Rectal smooth muscle tissue (tissue), 1 donor: ENCODE data around the gene EXOC4.
"Not testable (repeated sequence)": the region's sequence is repeated elsewhere in the genome, so short reads cannot be mapped to it uniquely, and the experiment has no call there.

ENCODE experiments used
- H3K27ac ChIP-seq: one replicate; pipeline ENCODE4 v1.7.0; 2013; ENCODE audit warnings: low read depth, low read length, inconsistent platforms
- H3K27me3 ChIP-seq: one replicate; pipeline ENCODE4 v1.7.0; 2013; ENCODE audit warnings: low read length; ENCODE audit not compliant: control insufficient read depth, insufficient read depth
- H3K36me3 ChIP-seq: one replicate; pipeline ENCODE4 v1.7.0; 2013; ENCODE audit warnings: low read length; ENCODE audit not compliant: control insufficient read depth, insufficient read depth
- H3K4me1 ChIP-seq: one replicate; pipeline ENCODE4 v1.7.0; 2013; ENCODE audit warnings: low read length; ENCODE audit not compliant: control insufficient read depth, insufficient read depth
- H3K4me3 ChIP-seq: one replicate; pipeline ENCODE4 v1.7.0; 2013; ENCODE audit warnings: low read length
- H3K9ac ChIP-seq: one replicate; pipeline ENCODE4 v1.7.0; 2013; ENCODE audit warnings: low read length

EXOC4 gene

DNA sequence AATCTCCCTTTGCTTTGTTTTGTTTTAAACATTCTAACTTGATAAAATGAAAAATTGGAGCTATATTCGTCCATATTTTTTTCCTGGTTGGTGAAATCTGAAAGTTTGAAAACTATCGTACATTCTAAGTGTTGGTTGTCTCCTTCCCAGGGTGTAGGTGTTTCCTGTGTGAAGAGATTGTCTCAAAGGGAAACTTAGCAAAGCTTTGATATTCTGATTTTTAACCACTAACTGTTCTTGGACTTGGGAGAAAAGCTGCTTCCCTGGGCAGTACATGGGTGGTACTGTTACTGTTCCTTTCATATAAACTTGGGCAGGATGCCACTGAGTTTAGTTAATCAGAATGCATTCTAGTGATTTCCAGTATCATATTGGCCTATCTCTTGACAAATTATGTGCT is 620.8 kb downstream of the EXOC4 start:
- Histone ChIP-seq H3K27ac (no peak overlapping the region), H3K9ac (no peak overlapping the region), H3K27me3 (no peaks in the 10 kb centered on the region), H3K4me3 (no peak overlapping the region), H3K36me3 (no peaks in the 10 kb centered on the region), H3K4me1 (no peaks in the 10 kb centered on the region)

DNA sequence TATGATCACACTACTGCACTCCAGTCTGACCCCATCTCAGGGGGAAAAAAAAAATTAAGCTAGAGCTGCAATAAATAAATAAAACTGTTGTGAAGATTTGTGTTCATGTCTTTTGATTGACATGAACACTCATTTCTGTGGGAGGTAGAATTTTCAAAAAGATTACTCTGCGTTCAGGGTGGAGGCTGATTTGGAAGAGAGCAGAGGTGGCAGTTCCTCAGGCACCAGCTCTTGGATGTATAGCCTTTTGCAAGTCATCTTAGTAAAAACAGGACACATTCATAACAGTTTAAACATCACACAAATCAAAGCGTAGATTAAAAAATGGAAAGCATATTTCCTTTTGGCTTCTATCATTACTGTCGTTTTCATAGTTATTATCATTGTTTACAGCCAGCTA is 630.7 kb downstream of the EXOC4 start:
- Histone ChIP-seq H3K9ac (no peak overlapping the region), H3K27ac (no peak overlapping the region), H3K27me3 (no peaks in the 10 kb centered on the region), H3K36me3 (no peaks in the 10 kb centered on the region), H3K4me1 (no peaks in the 10 kb centered on the region), H3K4me3 (no peak overlapping the region)

DNA sequence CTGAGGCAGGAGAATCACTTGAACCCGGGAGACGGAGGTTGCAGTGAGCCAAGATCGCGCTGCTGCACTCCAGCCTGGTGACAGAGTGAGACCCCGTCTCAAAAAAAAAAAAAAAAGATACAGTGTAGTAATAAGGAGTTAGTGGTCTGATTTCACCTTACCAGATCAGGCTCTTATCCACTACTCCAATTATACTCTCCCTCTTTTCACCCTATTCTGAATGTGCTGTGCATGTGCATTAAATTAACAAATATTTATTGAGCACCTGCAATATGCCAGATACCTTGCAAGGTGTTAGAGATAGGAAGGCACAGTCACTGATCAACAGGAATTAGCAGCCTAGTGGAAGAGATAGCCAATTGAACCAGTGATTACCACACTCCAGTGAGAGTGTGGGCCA is 632.3 kb downstream of the EXOC4 start:
- Histone ChIP-seq H3K27me3 (no peaks in the 10 kb centered on the region), H3K4me3 (no peak overlapping the region), H3K4me1 (no peaks in the 10 kb centered on the region), H3K9ac (no peak overlapping the region), H3K36me3 (no peaks in the 10 kb centered on the region), H3K27ac (no peak overlapping the region)

DNA sequence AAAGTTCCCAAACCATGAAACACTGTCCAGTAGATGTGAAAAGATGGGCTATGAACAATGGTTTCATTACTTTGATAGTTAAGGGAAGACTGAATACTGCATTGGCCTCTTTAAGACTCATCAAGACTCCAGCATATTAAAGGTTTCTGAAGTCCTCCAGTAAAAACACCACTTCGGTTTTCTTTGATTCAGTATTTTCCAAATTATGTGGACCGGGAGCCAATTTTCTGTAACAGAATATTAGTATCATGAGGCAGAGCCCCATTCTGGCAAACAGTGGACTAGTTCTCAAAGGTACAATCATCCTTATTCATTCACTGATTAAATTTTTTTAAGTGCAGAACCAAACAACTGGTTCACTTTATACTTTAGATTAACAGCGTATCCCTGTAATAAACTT is 633.2 kb downstream of the EXOC4 start:
- Histone ChIP-seq H3K9ac (no peak overlapping the region), H3K4me1 (no peaks in the 10 kb centered on the region), H3K4me3 (no peak overlapping the region), H3K27me3 (no peaks in the 10 kb centered on the region), H3K27ac (no peak overlapping the region), H3K36me3 (no peaks in the 10 kb centered on the region)

DNA sequence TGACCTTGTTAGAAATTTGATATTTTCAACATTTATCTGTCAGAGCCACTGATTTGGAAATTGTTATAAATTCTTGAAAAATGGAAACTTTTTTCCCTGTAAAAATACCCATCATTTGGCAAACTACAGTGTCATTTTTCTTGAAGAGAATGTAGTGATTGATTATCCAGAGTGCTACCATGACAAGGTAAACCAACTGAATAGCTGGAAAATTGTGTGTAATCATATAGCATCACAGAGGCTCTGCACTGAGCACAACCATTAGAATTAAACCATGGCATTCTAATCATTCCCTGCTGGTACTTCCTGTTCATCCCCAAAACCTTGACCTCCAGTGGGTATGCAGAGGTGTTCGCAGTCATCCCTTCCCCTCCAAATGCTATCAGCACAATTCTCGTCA is 633.9 kb downstream of the EXOC4 start:
- Histone ChIP-seq H3K4me1 (no peaks in the 10 kb centered on the region), H3K4me3 (no peak overlapping the region), H3K27me3 (no peaks in the 10 kb centered on the region), H3K36me3 (no peaks in the 10 kb centered on the region), H3K9ac (no peak overlapping the region), H3K27ac (no peak overlapping the region)

DNA sequence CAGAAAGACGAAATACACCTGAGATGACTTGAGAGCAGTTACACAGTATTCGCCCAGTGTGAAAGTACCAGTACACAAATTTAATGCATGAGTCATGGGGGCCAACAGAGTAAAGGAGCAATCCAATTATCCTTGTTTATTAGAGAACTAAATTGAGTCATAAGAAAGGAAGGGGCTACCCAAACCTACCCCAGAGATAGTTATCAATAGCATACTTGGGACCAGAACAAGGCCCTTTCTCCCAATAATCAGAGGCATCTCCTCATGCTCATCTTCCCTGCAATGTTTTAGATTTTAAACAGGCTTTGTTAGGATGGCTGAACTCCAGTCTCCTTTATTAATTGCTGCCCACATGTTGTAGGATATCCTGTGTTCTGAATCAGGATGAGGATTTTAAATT is 634.6 kb downstream of the EXOC4 start:
- Histone ChIP-seq H3K27me3 (no peaks in the 10 kb centered on the region), H3K4me1 (no peaks in the 10 kb centered on the region), H3K36me3 (no peaks in the 10 kb centered on the region), H3K27ac (no peak overlapping the region), H3K4me3 (no peak overlapping the region), H3K9ac (no peak overlapping the region)

DNA sequence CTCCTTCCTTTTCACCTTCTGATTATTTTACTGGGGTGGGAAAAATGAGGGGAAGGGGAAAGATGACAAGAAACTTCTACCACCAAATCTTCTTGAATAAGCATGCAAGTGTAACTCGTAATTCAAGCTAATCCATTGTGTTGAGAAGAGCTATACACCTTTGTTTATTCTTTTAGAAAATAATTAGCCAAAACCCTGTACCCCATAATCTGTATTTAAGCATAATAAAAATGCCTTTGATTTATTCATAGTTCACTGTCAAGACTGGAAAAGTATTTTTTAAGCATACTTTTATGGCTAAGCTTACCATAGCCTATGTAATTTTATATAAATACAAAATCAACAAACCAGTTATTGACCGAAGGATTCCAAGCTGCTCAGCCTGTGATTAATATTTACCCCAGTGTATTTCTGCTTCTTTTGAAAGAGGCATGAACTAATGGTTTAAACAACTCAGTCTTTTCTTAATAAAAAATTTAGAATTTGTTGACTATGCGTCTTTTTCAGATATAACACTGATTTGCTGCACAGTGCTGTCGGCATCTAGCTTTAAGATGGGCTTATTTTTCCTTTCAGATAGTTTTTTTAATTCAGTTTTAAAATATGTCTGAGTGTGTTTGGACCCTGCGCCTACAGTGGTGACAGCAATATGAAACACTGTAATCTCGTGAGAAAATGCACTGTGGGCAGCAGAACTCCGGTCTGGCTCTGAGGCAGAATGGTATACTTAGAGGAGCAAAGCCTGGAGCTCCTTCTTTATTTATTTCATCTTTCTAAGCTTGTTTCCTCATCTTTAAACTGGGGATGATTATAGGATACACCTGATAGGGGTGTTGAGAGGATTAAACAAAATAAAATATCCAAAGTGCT is 635.4 kb downstream of the EXOC4 start:
- Histone ChIP-seq H3K4me3 (no peak overlapping the region), H3K27ac (no peak overlapping the region), H3K36me3 (no peaks in the 10 kb centered on the region), H3K4me1 (no peaks in the 10 kb centered on the region), H3K27me3 (no peaks in the 10 kb centered on the region), H3K9ac (no peak overlapping the region)

DNA sequence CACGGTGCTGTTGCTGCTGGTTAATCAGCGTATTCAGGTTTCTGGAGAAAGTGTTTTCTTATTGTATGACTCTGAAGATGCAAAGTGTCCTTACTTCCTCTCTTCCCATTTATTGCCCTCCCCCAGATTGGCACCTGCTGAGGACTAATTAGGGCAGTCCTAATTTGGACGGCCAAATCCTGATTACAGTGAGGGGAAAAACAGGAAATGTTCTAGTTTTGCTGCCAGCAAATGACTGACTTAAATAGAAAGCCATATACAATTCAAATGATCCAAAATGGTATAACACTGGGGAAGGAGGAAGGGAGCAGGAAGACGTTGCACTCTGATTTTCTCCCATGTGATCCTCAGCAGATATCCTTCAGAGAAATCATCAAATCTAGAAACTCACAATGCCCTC is 651.9 kb downstream of the EXOC4 start:
- Histone ChIP-seq H3K4me3 (no peak overlapping the region), H3K27ac (no peak overlapping the region), H3K27me3 (no peaks in the 10 kb centered on the region), H3K4me1 (no peaks in the 10 kb centered on the region), H3K36me3 (peaks cover 2% of the 10 kb centered on the region), H3K9ac (no peak overlapping the region)

DNA sequence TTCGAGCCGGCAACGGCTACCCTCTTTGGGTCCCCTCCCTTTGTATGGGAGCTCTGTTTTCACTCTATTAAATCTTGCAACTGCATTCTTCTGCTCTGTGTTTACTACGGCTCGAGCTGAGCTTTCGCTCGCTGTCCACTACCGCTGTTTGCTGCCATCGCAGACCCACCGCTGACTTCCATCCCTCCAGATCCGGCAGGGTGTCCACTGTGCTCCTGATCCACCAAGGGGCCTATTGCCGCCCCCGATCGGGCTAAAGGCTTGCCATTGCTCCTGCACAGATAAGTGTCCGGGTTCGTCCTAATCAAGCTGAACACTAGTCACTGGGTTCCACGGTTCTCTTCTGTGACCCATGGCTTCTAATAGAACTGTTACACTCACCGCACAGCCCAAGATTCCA is 653.7 kb downstream of the EXOC4 start:
- not testable (repeated sequence) for H3K36me3 ChIP-seq, H3K27me3 ChIP-seq, H3K27ac ChIP-seq, H3K4me1 ChIP-seq, H3K9ac ChIP-seq, H3K4me3 ChIP-seq

DNA sequence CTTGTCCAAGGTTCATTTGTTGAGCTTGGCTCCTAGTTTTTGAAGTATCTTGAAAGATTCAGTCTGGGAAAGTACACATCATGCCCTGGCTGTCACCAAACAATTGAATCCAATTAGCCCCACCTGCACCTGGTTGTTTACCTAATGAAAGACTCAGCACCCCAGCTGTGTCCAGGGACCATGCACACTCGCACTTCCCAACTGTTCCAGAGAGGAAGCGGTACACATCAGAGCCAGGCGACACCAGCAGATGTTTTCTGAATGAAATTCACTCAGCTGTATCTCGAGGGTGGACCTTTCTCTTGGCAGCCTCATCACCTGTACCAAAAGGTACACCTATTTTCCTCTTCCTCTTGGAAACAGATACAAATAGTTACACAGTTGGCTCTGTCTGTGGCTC is 657.9 kb downstream of the EXOC4 start:
- H3K9ac ChIP-seq: no peak overlapping the region
- no peak overlapping the region for H3K4me3 ChIP-seq
- no peaks in the 10 kb centered on the region for H3K27me3 ChIP-seq
- H3K36me3 ChIP-seq: no peaks in the 10 kb centered on the region
- no peak overlapping the region for H3K27ac ChIP-seq
- no peaks in the 10 kb centered on the region for H3K4me1 ChIP-seq

DNA sequence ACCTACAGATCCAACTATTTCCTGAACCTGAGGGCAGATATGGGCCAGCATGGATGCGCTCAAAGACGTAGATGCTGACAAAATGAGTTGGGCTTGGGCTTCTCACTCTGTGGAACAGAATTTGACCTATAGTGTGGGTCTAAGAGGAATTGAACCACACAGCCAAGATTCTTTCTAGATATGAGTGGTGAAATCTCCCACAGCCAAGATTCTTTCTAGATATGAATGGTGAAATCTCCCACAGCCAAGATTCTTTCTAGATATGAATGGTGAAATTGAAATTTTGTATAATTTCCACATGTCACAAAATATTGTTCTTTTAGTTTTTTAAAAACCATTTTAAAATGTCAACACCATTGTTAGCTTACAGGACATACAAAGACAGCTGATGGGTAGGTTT is 658.8 kb downstream of the EXOC4 start:
- Histone ChIP-seq H3K9ac (no peak overlapping the region), H3K27me3 (no peaks in the 10 kb centered on the region), H3K36me3 (no peaks in the 10 kb centered on the region), H3K27ac (no peak overlapping the region), H3K4me1 (no peaks in the 10 kb centered on the region), H3K4me3 (no peak overlapping the region)

DNA sequence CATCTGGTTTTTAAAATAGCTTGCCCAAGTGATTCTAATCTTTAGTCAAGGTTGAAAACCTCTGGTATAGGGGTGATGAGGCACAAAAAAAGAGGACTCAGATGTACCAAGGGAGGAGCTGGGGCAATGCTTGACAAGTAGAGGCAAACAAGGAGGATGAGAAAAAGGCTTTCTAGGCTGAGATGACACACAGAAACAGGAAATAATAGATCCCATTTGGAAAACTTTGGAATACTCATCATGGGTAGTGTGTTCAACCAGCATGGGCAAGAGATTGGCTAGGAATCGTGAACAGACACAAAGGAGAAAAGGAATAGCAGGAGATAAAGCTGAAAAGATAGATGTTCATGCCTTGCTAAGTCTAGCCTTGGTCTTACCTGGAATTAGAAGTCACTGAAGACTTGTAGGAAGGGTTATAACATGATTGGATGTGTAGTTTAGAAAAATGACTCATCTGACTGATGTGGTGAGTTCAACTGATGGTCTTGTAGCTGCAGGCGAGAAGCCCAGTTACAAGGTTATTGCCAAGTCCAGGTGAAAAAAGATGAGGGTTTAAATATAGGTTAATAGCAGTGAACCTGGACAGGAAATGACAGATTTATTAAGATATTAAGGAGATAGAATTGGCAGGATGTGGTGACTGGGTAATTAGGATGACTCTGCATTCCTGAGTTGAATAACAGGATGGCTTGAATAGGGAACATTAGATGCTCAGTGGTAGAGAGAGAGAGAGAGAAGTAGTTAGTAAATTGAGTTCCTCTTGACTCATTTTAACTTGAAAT is 660.2 kb downstream of the EXOC4 start:
- Histone ChIP-seq H3K4me1 (no peaks in the 10 kb centered on the region), H3K36me3 (no peaks in the 10 kb centered on the region)

DNA sequence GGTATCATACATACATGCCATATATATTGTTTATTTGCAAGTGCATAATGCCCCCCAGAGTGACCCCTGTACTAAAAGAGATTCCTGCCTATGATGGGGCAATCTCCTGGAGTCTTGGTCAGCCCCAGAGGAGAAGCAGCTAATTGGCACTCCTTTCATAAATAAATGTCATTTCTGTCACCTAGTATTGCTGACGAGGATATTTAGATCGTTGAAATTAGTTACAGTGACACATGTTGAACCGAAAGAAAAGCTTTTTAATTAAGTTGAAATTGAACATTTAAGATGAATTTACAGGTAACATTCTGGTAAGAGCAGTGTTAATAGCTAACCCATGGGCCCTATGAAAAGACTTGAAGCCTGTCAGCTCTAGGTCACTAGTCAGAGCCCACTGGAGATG is 663.7 kb downstream of the EXOC4 start:
- Histone ChIP-seq H3K36me3 (no peaks in the 10 kb centered on the region), H3K4me1 (no peaks in the 10 kb centered on the region), H3K27ac (no peak overlapping the region), H3K9ac (no peak overlapping the region), H3K4me3 (no peak overlapping the region), H3K27me3 (no peaks in the 10 kb centered on the region)

More for the DNA sequence above, 660.2 kb downstream of the EXOC4 start:
- Histone ChIP-seq H3K9ac (no peak overlapping the region), H3K27ac (no peak overlapping the region), H3K27me3 (no peaks in the 10 kb centered on the region), H3K4me3 (no peak overlapping the region)
